HEK293T (cell line): Measurements from ENCODE around the gene KCNQ2.

Experiments
- CTCF ChIA-PET: fragments of 350-600 bp; formaldehyde crosslinking; extraction: SDS; loops from one replicate; lab custom pipeline; 2021; ENCODE audit warnings: antibody characterized with exemption, inconsistent platforms; lab: Yijun Ruan, JAX
- POLR2A ChIA-PET: fragments of 350-600 bp; formaldehyde crosslinking; extraction: SDS; loops from one replicate; lab custom pipeline; 2020; ENCODE audit warnings: antibody characterized with exemption, inconsistent platforms; lab: Yijun Ruan, JAX
- DNase-seq: peaks from one replicate; pipeline ENCODE4 v3.0.0; 2012; ENCODE audit warnings: mixed read lengths; ENCODE audit errors: extremely low spot score
- ARNT ChIP-seq: fragments of 450-650 bp; IDR thresholded peaks from 2 replicates; pipeline ENCODE4 v1.6.1; 2017; ENCODE audit warnings: mild to moderate bottlenecking
- BHLHE40 ChIP-seq: fragments of 450-650 bp; IDR thresholded peaks from 2 replicates; pipeline ENCODE4 v1.6.1; 2016; ENCODE audit warnings: mild to moderate bottlenecking, moderate library complexity, borderline replicate concordance
- CTBP1 ChIP-seq: fragments of 450-650 bp; IDR thresholded peaks from 2 replicates; pipeline ENCODE4 v1.6.1; 2016; ENCODE audit warnings: borderline replicate concordance
- ELF4 ChIP-seq: fragments of 450-650 bp; IDR thresholded peaks from 2 replicates; pipeline ENCODE4 v1.6.1; 2017; ENCODE audit warnings: antibody characterized with exemption
- FOXA1 ChIP-seq: fragments of 450-650 bp; IDR thresholded peaks from 2 replicates; pipeline ENCODE4 v1.6.1; 2016; ENCODE audit warnings: mild to moderate bottlenecking
- FOXK2 ChIP-seq: fragments of 450-650 bp; IDR thresholded peaks from 2 replicates; pipeline ENCODE4 v1.6.1; 2016; ENCODE audit warnings: mild to moderate bottlenecking
- FOXM1 ChIP-seq: fragments of 450-650 bp; IDR thresholded peaks from 2 replicates; pipeline ENCODE4 v1.6.1; 2017; ENCODE audit warnings: mild to moderate bottlenecking, borderline replicate concordance
- HDGF ChIP-seq: fragments of 450-650 bp; IDR thresholded peaks from 2 replicates; pipeline ENCODE4 v1.6.1; 2017; ENCODE audit warnings: antibody characterized with exemption, borderline replicate concordance
- L3MBTL2 ChIP-seq: fragments of 450-650 bp; conservative IDR thresholded peaks from 2 replicates; pipeline ENCODE4 v1.6.1; 2016; ENCODE audit warnings: mild to moderate bottlenecking
- LEF1 ChIP-seq: fragments of 450-650 bp; IDR thresholded peaks from 2 replicates; pipeline ENCODE4 v1.6.1; 2017; ENCODE audit warnings: mild to moderate bottlenecking, borderline replicate concordance
- NFRKB ChIP-seq: fragments of 450-650 bp; IDR thresholded peaks from 2 replicates; pipeline ENCODE4 v1.6.1; 2016; ENCODE audit warnings: mild to moderate bottlenecking, moderate library complexity
- SP1 ChIP-seq: fragments of 450-650 bp; IDR thresholded peaks from 2 replicates; pipeline ENCODE4 v1.6.1; 2017
- SUZ12 ChIP-seq: fragments of 450-650 bp; IDR thresholded peaks from 2 replicates; pipeline ENCODE4 v1.6.1; 2016; ENCODE audit warnings: mild to moderate bottlenecking
- TARDBP ChIP-seq: fragments of 450-650 bp; IDR thresholded peaks from 2 replicates; pipeline ENCODE4 v1.6.1; 2016
- ZNF384 ChIP-seq: fragments of 450-650 bp; IDR thresholded peaks from 2 replicates; pipeline ENCODE4 v1.6.1; 2016
- TF ChIP-seq, protein P1 (sequence below): fragments of 450-650 bp; IDR thresholded peaks from 2 replicates; pipeline ENCODE4 v1.6.1; 2016

The KCNQ2 gene

GRCh38 chr20:63392465-63393365, 79.7 kb downstream of the KCNQ2 start:
- ChIA-PET POLR2A (no interaction called here), CTCF (interaction anchor here (2.0 kb wide), 1 partner anchor 11 kb away, joined by 5 read pairs; no protein-coding TSS in a partner anchor)
- no peak for DNase-seq
- TF ChIP-seq FOXA1 = no peak
- TF ChIP-seq FOXK2 = no peak
- TF ChIP-seq BHLHE40 = no peak
- TF ChIP-seq NFRKB = no peak

GRCh38 chr20:63387917-63388316, 84.5 kb downstream of the KCNQ2 start:
- CTCF ChIA-PET = no interaction called here
- DNase-seq = no peak
- POLR2A ChIA-PET = no interaction called here
- TF ChIP-seq FOXA1 (no peak), LEF1 (no peak), SP1 (no peak), FOXM1 (no peak), BHLHE40 (no peak), NFRKB (no peak), ELF4 (no peak), ZNF384 (no peak), TARDBP (no peak), CTBP1 (no peak)
- TF ChIP-seq, protein P1, sequence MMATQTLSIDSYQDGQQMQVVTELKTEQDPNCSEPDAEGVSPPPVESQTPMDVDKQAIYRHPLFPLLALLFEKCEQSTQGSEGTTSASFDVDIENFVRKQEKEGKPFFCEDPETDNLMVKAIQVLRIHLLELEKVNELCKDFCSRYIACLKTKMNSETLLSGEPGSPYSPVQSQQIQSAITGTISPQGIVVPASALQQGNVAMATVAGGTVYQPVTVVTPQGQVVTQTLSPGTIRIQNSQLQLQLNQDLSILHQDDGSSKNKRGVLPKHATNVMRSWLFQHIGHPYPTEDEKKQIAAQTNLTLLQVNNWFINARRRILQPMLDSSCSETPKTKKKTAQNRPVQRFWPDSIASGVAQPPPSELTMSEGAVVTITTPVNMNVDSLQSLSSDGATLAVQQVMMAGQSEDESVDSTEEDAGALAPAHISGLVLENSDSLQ = no peak

GRCh38 chr20:63387393-63387792, 85.1 kb downstream of the KCNQ2 start:
- DNase-seq = no peak
- CTCF ChIA-PET = no interaction called here
- no peak for TF ChIP-seq FOXA1
- POLR2A ChIA-PET = no interaction called here

GRCh38 chr20:63386491-63386890, 86.0 kb downstream of the KCNQ2 start:
- no peak for DNase-seq
- ChIA-PET CTCF (no interaction called here), POLR2A (no interaction called here)
- TF ChIP-seq FOXK2 = no peak
- TF ChIP-seq L3MBTL2 = no peak
- TF ChIP-seq, protein P1 = no peak
- no peak for TF ChIP-seq LEF1
- TF ChIP-seq CTBP1 = no peak
- no peak for TF ChIP-seq NFRKB
- no peak for TF ChIP-seq HDGF
- no peak for TF ChIP-seq ARNT
- no peak for TF ChIP-seq SUZ12

DNA sequence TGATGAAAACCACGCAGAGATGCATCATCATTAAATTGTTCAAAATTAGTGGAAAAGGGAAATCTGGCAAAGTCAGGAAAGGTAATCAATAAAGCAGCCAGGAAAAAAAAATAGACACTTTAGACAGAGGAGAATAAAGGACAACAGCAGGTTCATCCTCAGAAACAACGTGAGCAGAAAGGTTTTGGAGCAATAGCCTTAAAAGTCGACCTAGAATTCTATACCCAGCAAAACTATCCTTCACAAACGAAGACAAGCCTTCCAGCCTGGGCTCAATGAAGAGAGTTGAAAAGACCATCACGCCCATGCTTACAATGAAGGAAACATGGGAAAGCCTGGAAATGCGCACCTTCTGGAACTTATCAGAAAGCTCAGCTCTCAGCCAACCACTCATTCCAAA, 86.6 kb downstream of the KCNQ2 start:
- ChIA-PET CTCF (no interaction called here), POLR2A (no interaction called here)
- TF ChIP-seq FOXM1 (no peak), BHLHE40 (no peak)
- no peak for DNase-seq

DNA sequence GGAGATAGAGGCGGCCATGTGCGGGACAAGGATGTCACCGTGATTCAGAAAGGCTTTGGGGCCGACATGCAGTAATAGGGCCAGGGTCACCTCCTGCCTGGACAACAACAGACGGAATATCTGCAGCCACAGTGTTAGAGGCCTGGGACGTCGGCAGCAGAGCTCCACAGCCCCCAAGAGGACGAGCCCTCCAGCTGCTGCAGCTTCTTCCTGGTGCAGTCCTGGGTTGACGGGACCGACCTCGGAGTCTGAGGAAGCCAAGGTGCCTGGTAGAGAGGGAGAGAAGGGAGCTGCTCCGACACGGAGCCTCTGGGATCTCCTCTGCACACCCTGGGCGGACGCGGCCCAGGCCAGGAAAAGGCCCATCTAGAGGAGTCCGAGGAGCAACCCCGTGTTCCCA, 88.1 kb downstream of the KCNQ2 start:
- no peak for TF ChIP-seq ZNF384
- TF ChIP-seq HDGF = no peak
- no peak for TF ChIP-seq NFRKB
- TF ChIP-seq CTBP1 = no peak
- TF ChIP-seq BHLHE40 = no peak
- no peak for TF ChIP-seq FOXM1
- TF ChIP-seq L3MBTL2 = no peak
- TF ChIP-seq SP1 = no peak
- TF ChIP-seq LEF1 = no peak
- no peak for TF ChIP-seq ELF4
- TF ChIP-seq TARDBP = no peak
- TF ChIP-seq, protein P1 = no peak
- TF ChIP-seq ARNT = no peak
- no peak for TF ChIP-seq FOXK2
- ChIA-PET POLR2A (no interaction called here), CTCF (no interaction called here)
- no peak for DNase-seq

- no peak for DNase-seq
- TF ChIP-seq ARNT (no peak), TARDBP (no peak), FOXA1 (no peak), SUZ12 (no peak), ELF4 (no peak), SP1 (no peak), HDGF (no peak), BHLHE40 (no peak), L3MBTL2 (no peak), NFRKB (no peak), LEF1 (no peak), ZNF384 (no peak), CTBP1 (no peak), FOXM1 (no peak), FOXK2 (no peak)
- TF ChIP-seq, protein P1 = no peak
- ChIA-PET CTCF (interaction anchor here (3.8 kb wide), 1 partner anchor 74 kb away, joined by 44 read pairs; no protein-coding TSS in a partner anchor), POLR2A (no interaction called here)
These were observed 88.9 kb downstream of the KCNQ2 start for GRCh38 chr20:63383556-63383955.
